H1 (cell line): ENCODE results near the gene DVL1. TPM values are rescaled to one million over a fixed set of nuclear protein-coding genes. Genes with fewer than 3 reads are reported as not detected.
A peak's percentile ranks its signal among the peaks of the same experiment; 100 is the strongest.

Experiments used
- BCL11A ChIP-seq, 2 experiments: IDR thresholded peaks; one replicate each; pipeline ENCODE4 v1.6.1; 2011; ENCODE audit warnings: low read depth in 2 of 2, low read length in 2 of 2, mild to moderate bottlenecking in 2 of 2
- BRCA1 ChIP-seq: IDR thresholded peaks from 2 replicates; pipeline ENCODE4 v1.6.1; 2012; ENCODE audit warnings: low read depth, low read length, improper control_type of control experiment
- CEBPB ChIP-seq: IDR thresholded peaks from 2 replicates; pipeline ENCODE4 v1.6.1; 2012; ENCODE audit warnings: low read depth, low read length
- CHD1 ChIP-seq: IDR thresholded peaks from 2 replicates; pipeline ENCODE4 v1.6.1; 2012; ENCODE audit warnings: low read depth, low read length, improper control_type of control experiment
- CTBP2 ChIP-seq: IDR thresholded peaks from 2 replicates; pipeline ENCODE4 v1.7.0; 2011; ENCODE audit warnings: borderline replicate concordance, mild to moderate bottlenecking, moderate library complexity, mixed read lengths, low read length; ENCODE audit not compliant: insufficient read depth, insufficient read length
- CTCF ChIP-seq, 3 experiments: IDR thresholded peaks; 1 replicate in 2 of 3; 2 replicates in 1 of 3; pipeline versions ENCODE4 v1.5.1 to v1.6.1; 2011; ENCODE audit warnings: low read length in 3 of 3, mild to moderate bottlenecking in 3 of 3, inconsistent platforms in 2 of 3, low read depth in 1 of 3, moderate library complexity in 1 of 3; ENCODE audit not compliant: insufficient read depth in 1 of 3; ENCODE audit errors: control extremely low read depth in 1 of 3
- HDAC6 ChIP-seq: IDR thresholded peaks from one replicate; pipeline ENCODE4 v1.7.1; 2012; ENCODE audit warnings: low read depth, mild to moderate bottlenecking, inconsistent platforms, low read length, moderate library complexity
- JUND ChIP-seq: IDR thresholded peaks from 2 replicates; pipeline ENCODE4 v1.6.1; 2011; ENCODE audit warnings: mild to moderate bottlenecking, improper control_type of control experiment, low read length
- KDM5A ChIP-seq: fragments of 200-600 bp; IDR thresholded peaks from 2 replicates; pipeline ENCODE4 v1.7.1; 2012; ENCODE audit warnings: mild to moderate bottlenecking, low read length, inconsistent platforms, mixed read lengths
- NRF1 ChIP-seq: IDR thresholded peaks from 2 replicates; pipeline ENCODE4 v1.6.1; 2011; ENCODE audit warnings: mild to moderate bottlenecking, low read depth, low read length, improper control_type of control experiment
- PHF8 ChIP-seq: fragments of 200-600 bp; sonication (generic); conservative IDR thresholded peaks from 2 replicates; pipeline ENCODE4 v1.7.1; 2012; ENCODE audit warnings: low read depth, mild to moderate bottlenecking, inconsistent platforms, low read length, moderate library complexity
- RAD21 ChIP-seq, 2 experiments: IDR thresholded peaks in 1 of 2; conservative IDR thresholded peaks in 1 of 2; 2 replicates each; pipeline ENCODE4 v1.6.1; 2011; ENCODE audit warnings: low read depth in 2 of 2, low read length in 2 of 2, improper control_type of control experiment in 1 of 2, inconsistent platforms in 1 of 2, mild to moderate bottlenecking in 1 of 2, moderate library complexity in 1 of 2
- RFX5 ChIP-seq: IDR thresholded peaks from 2 replicates; pipeline ENCODE4 v1.6.1; 2011; ENCODE audit warnings: low read depth, low read length, improper control_type of control experiment, borderline replicate concordance
- RNF2 ChIP-seq: fragments of 200-900, 300-1000 bp; sonication (generic); IDR thresholded peaks from 2 replicates; pipeline ENCODE4 v1.7.1; 2016; ENCODE audit warnings: borderline replicate concordance, low read depth, mild to moderate bottlenecking, antibody characterized with exemption, low read length; ENCODE audit not compliant: poor library complexity, severe bottlenecking; ENCODE audit errors: missing control alignments
- SP4 ChIP-seq: IDR thresholded peaks from 2 replicates; pipeline ENCODE4 v1.6.1; 2012; ENCODE audit warnings: low read length, inconsistent platforms
- SRF ChIP-seq: IDR thresholded peaks from 2 replicates; pipeline ENCODE4 v1.6.1; 2011; ENCODE audit warnings: mild to moderate bottlenecking, low read depth, low read length, moderate library complexity
- SUZ12 ChIP-seq: fragments of 200-600 bp; sonication (generic); IDR thresholded peaks from 2 replicates; pipeline ENCODE4 v1.6.1; 2012; ENCODE audit warnings: mild to moderate bottlenecking, inconsistent platforms, low read length, moderate library complexity, mixed read lengths
- TBP ChIP-seq: IDR thresholded peaks from 2 replicates; pipeline ENCODE4 v1.6.1; 2011; ENCODE audit warnings: low read depth, low read length, improper control_type of control experiment
- TEAD4 ChIP-seq: IDR thresholded peaks from 2 replicates; pipeline ENCODE4 v1.6.1; 2012; ENCODE audit warnings: low read depth, low read length, inconsistent platforms, mixed read lengths
- USF2 ChIP-seq: IDR thresholded peaks from 2 replicates; pipeline ENCODE4 v1.6.1; 2011; ENCODE audit warnings: low read length, improper control_type of control experiment
- polyA plus RNA-seq, 7 experiments: library from polyadenylated mRNA; depleted of rRNA in 3 of 7; stranded (reverse) in 5 of 7; unstranded in 2 of 7; fragments of >200 nt in 5 of 7; fragments of 200-250 nt in 2 of 7; gene quantifications; 1 replicate in 5 of 7; 2 replicates in 1 of 7; 4 replicates in 1 of 7; pipeline versions ENCODE4 v1.2.1 to v1.2.3, GENCODE V29; 2011 to 2013; ENCODE audit warnings: missing spikeins in 2 of 7, mixed read lengths in 2 of 7
- total RNA-seq: library from RNA; stranded (reverse); fragmentation: NEBNext Ultra II Directional; extraction: Animal tissue kit (Norgen Biotek cat#: 25700); gene quantifications from 2 replicates; pipeline ENCODE4 v1.2.1, GENCODE V29; 2021

DVL1 gene
- total and polyA plus RNA-seq, 2 of the 8 experiments (the other 6 are each of a cell fraction or from before 2014, with no cell fraction given): 39.4 to 58.9 TPM

GRCh38 chr1:1324524-1325287 lies 24.5 kb downstream of the DVL1 start, which contains the start of the genes CPTP and INTS11 (continued):
- TF ChIP-seq TBP (peak; percentile 44; the same call in 1 of the 2 replicates), TEAD4 (no peak), USF2 (no peak), SP4 (no peak), KDM5A (no peak), HDAC6 (no peak), SUZ12 (no peak), JUND (no peak), NRF1 (peak; percentile 85), CTCF (IDR thresholded peaks at IDR 0.05; ENCODE audit: control extremely low read depth in 1 of 3, insufficient read depth in 1 of 3, low read depth in 1 of 3, low read length in 3 of 3) (no peak), CEBPB (no peak), PHF8 (peak; percentile 75), SRF (no peak), RAD21 (IDR thresholded peaks at IDR 0.05 in 1 of 2, conservative IDR thresholded peaks at IDR 0.05 in 1 of 2; ENCODE audit: low read depth in 2 of 2, low read length in 2 of 2) (no peak), BRCA1 (no peak), CTBP2 (no peak), CHD1 (no peak), RNF2 (no peak), RFX5 (no peak), BCL11A (IDR thresholded peaks at IDR 0.05; ENCODE audit: low read depth in 2 of 2, low read length in 2 of 2) (no peak)
